GM21717 (cell line): ENCODE measurements around the gene PDE11A.
"Not testable (repeated sequence)": the region's sequence is repeated elsewhere in the genome, so short reads cannot be mapped to it uniquely, and the experiment has no call there.

ENCODE experiments used
- ATAC-seq: cut with Tn5 transposase; IDR thresholded peaks from one replicate; pipeline ENCODE4 v1.9.1; 2021; ENCODE audit warnings: mild to moderate bottlenecking, moderate library complexity; ENCODE audit not compliant: unreplicated experiment

PDE11A gene

GRCh38 chr2:178072383-178073301 lies at the start of gene PDE11A:
TSS of gene PDE11A (minus strand) at chr2:178072777. CDS start at chr2:178072437, 340 bp downstream.
- ATAC-seq = peak; percentile 66

- no peak for ATAC-seq
Observed at GRCh38 chr2:178119179-178119922, 46.8 kb upstream of the PDE11A start.

- ATAC-seq = no peak
Observed at GRCh38 chr2:178117725-178118124, 45.1 kb upstream of the PDE11A start.

GRCh38 chr2:178115271-178115670 lies 42.7 kb upstream of the PDE11A start:
- ATAC-seq = no peak

GRCh38 chr2:178114462-178114861 lies 41.9 kb upstream of the PDE11A start:
- peak; percentile 55 for ATAC-seq

GRCh38 chr2:178112202-178113152 lies 39.9 kb upstream of the PDE11A start, which contains the start of gene RBM45:
TSS of gene RBM45 (plus strand) at chr2:178112437. CDS start at chr2:178112547, 110 bp downstream.
- ATAC-seq = peak; percentile 91

- ATAC-seq = no peak
Observed at GRCh38 chr2:178111743-178112142, 39.2 kb upstream of the PDE11A start.

GRCh38 chr2:178110681-178111080 lies 38.1 kb upstream of the PDE11A start:
- no peak for ATAC-seq

- ATAC-seq = no peak
Observed at GRCh38 chr2:178109813-178110212, 37.2 kb upstream of the PDE11A start.

GRCh38 chr2:178108176-178108575 lies 35.6 kb upstream of the PDE11A start:
- ATAC-seq = no peak

GRCh38 chr2:178106053-178106452 lies 33.5 kb upstream of the PDE11A start:
- no peak for ATAC-seq

GRCh38 chr2:178105566-178105965 lies 33.0 kb upstream of the PDE11A start:
- ATAC-seq = no peak

GRCh38 chr2:178101321-178102079 lies 28.9 kb upstream of the PDE11A start:
- ATAC-seq = no peak

GRCh38 chr2:178093471-178093870 lies 20.9 kb upstream of the PDE11A start:
- ATAC-seq = no peak

GRCh38 chr2:178088774-178089270 lies 16.2 kb upstream of the PDE11A start:
- no peak for ATAC-seq

GRCh38 chr2:178084273-178084672 lies 11.7 kb upstream of the PDE11A start:
- ATAC-seq = no peak

GRCh38 chr2:178082408-178083045 lies 9.9 kb upstream of the PDE11A start:
- no peak for ATAC-seq

- not testable (repeated sequence) for ATAC-seq
Observed at GRCh38 chr2:178079279-178079678, 6.7 kb upstream of the PDE11A start.

- ATAC-seq = no peak
Observed at GRCh38 chr2:178076130-178076529, 3.6 kb upstream of the PDE11A start.
